Bronchial epithelial cell (primary cell): ENCODE measurements around the gene INSR. TPM values are rescaled to one million over a fixed set of nuclear protein-coding genes. Genes with fewer than 3 reads are reported as not detected.
"Not testable (repeated sequence)": the region's sequence is repeated elsewhere in the genome, so short reads cannot be mapped to it uniquely, and the experiment has no call there.

Source experiments
- DNase-seq: peaks from one replicate; pipeline ENCODE4 v3.0.0-alpha.2; 2010; ENCODE audit warnings: low read depth
- FAIRE-seq: peaks from 2 replicates; lab custom pipeline; 2011; peaks lifted over from hg19 to GRCh38; lab: Jason Lieb, UNC
- H3K27me3 ChIP-seq: 2 replicates; pipeline ENCODE4 v1.5.1; 2011; ENCODE audit warnings: low read length; ENCODE audit not compliant: control insufficient read depth, insufficient read depth
- H3K36me3 ChIP-seq: 2 replicates; pipeline ENCODE4 v1.5.1; 2011; ENCODE audit warnings: low read length; ENCODE audit not compliant: control insufficient read depth, insufficient read depth
- H3K4me3 ChIP-seq: 2 replicates; pipeline ENCODE4 v1.5.1; 2011; ENCODE audit warnings: mild to moderate bottlenecking, low read depth, low read length, control low read depth
- CTCF ChIP-seq: IDR thresholded peaks from 2 replicates; pipeline ENCODE4 v1.5.1; 2011; ENCODE audit warnings: mild to moderate bottlenecking, moderate library complexity, low read length, control low read depth, inconsistent platforms; ENCODE audit not compliant: insufficient read depth, severe bottlenecking
- total RNA-seq: library from RNA; depleted of rRNA; stranded (reverse); fragments of >200 nt; gene quantifications from 2 replicates; pipeline ENCODE4 v1.2.1, GENCODE V29; 2014

The INSR gene
- total RNA-seq, 1 donor from 2014 or later = 6.1 TPM

DNA sequence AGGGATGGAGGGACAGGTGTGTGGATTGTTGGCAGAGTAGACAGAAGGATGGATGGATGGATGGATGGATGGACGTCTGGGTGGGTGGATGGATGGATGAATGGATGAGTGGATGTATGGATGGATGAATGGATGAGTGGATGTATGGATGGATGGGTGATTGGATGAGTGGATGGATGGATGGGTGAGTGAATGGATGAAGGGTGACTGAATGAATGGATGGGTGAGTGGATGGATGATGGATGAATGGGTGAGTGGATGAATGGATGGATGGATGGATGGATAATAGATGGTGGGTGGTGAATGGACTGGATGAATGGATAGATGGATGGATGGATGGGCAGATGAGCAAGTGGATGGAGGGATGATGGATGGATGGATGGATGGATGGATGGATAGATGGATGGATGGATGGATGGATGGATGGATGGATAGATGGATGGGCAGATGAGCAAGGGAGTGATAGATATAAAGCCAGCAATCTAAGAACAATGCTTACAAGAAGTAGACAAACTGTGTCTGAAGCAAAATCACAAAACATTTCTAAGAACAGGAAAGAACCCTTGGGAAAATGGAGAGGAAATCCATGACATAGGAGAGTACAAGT, 65.2 kb downstream of the INSR start:
- Histone ChIP-seq H3K36me3 (no peaks in the 10 kb centered on the region), H3K27me3 (no peaks in the 10 kb centered on the region), H3K4me3 (no peak overlapping the region)
- DNase-seq (no peak), FAIRE-seq (no peak)
- TF ChIP-seq CTCF = no peak

- Histone ChIP-seq H3K27me3 (no peaks in the 10 kb centered on the region), H3K4me3 (no peak overlapping the region), H3K36me3 (no peaks in the 10 kb centered on the region)
- TF ChIP-seq CTCF = no peak
- no peak for FAIRE-seq
- no peak for DNase-seq
These were observed 66.5 kb downstream of the INSR start for GRCh38 chr19:7227735-7228134.

DNA sequence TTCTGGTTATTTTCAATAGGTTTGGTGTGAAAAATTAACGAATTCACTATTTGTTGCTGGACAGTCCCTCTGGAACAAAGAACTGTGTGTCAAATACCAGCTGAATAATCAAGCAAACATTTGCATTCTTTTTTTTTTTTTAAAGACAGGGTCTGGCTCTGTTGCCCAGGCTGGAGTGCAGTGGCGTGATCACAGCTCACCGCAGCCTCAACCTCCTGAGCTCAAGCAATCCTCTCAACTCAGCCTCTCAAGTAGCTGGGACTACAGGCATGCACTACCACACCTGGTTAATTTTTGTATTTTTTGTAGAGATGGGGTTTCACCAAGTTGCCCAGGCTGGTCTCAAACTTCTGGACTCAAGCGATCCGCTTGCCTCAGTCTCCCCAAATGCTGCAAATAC, 67.1 kb downstream of the INSR start:
- not testable (repeated sequence) for FAIRE-seq, DNase-seq, H3K27me3 ChIP-seq, H3K36me3 ChIP-seq, H3K4me3 ChIP-seq

- TF ChIP-seq CTCF = no peak
- Histone ChIP-seq H3K27me3 (no peaks in the 10 kb centered on the region), H3K36me3 (no peaks in the 10 kb centered on the region), H3K4me3 (no peak overlapping the region)
- no peak for DNase-seq
- FAIRE-seq = no peak
These were observed 67.5 kb downstream of the INSR start for GRCh38 chr19:7226739-7227138.

- H3K36me3 ChIP-seq = no peaks in the 10 kb centered on the region
- FAIRE-seq (no peak), DNase-seq (no peak)
- H3K27me3 ChIP-seq = no peaks in the 10 kb centered on the region
- no peak overlapping the region for H3K4me3 ChIP-seq
- no peak for TF ChIP-seq CTCF
These were observed 68.5 kb downstream of the INSR start for GRCh38 chr19:7225741-7226140.

GRCh38 chr19:7224995-7225394, 69.2 kb downstream of the INSR start:
- no peak overlapping the region for H3K4me3 ChIP-seq
- TF ChIP-seq CTCF = no peak
- H3K27me3 ChIP-seq = no peaks in the 10 kb centered on the region
- no peaks in the 10 kb centered on the region for H3K36me3 ChIP-seq
- FAIRE-seq (no peak), DNase-seq (no peak)
